Activated CD8-positive, alpha-beta memory T cell treated with anti-CD3 and anti-CD28 coated beads for 1 hour (primary cell): ENCODE measurements around the gene S100A11.

Experiments
- DNase-seq, 2 donors: peaks; one replicate each; pipeline ENCODE4 v3.0.0-alpha.2; 2020; ENCODE audit warnings: low read depth in 1 of 2; ENCODE audit errors: extremely low read depth in 1 of 2

The S100A11 gene

GRCh38 chr1:152039886-152040285 is 3.1 kb upstream of the S100A11 start:
- DNase-seq = no peak

GRCh38 chr1:152039461-152039860 is 2.7 kb upstream of the S100A11 start:
- DNase-seq = no peak

- no peak for DNase-seq
Observed at GRCh38 chr1:152038871-152039270, 2.1 kb upstream of the S100A11 start.

- no peak for DNase-seq
Observed at GRCh38 chr1:152035539-152036266, 1.1 kb downstream of the S100A11 start.

- DNase-seq = peak in 1 of 2 donors; percentile 36
Observed at GRCh38 chr1:152034654-152035538, 1.9 kb downstream of the S100A11 start.

- no peak for DNase-seq
Observed at GRCh38 chr1:152034324-152034653, 2.5 kb downstream of the S100A11 start.

GRCh38 chr1:152029929-152030211 is 6.9 kb downstream of the S100A11 start:
- no peak for DNase-seq

- DNase-seq = no peak
Observed at GRCh38 chr1:152029144-152029928, 7.5 kb downstream of the S100A11 start.

- no peak for DNase-seq
Observed at GRCh38 chr1:152026895-152027294, 9.9 kb downstream of the S100A11 start.

- DNase-seq = no peak
Observed at GRCh38 chr1:152024223-152024622, 12.6 kb downstream of the S100A11 start.

- no peak for DNase-seq
Observed at GRCh38 chr1:152023221-152023620, 13.6 kb downstream of the S100A11 start.

- no peak for DNase-seq
Observed at GRCh38 chr1:152022474-152022873, 14.3 kb downstream of the S100A11 start.

- DNase-seq = no peak
Observed at GRCh38 chr1:152021569-152021968, 15.2 kb downstream of the S100A11 start.

- DNase-seq = no peak
Observed at GRCh38 chr1:152020849-152021248, 16.0 kb downstream of the S100A11 start.

- DNase-seq = no peak
Observed at GRCh38 chr1:152018537-152018936, 18.3 kb downstream of the S100A11 start.

- no peak for DNase-seq
Observed at GRCh38 chr1:152015766-152016165, 21.0 kb downstream of the S100A11 start.

GRCh38 chr1:152014943-152015342 is 21.9 kb downstream of the S100A11 start:
- no peak for DNase-seq

- DNase-seq = no peak
Observed at GRCh38 chr1:152013664-152014237, 23.1 kb downstream of the S100A11 start.

- no peak for DNase-seq
Observed at GRCh38 chr1:152009691-152010090, 27.1 kb downstream of the S100A11 start.

- DNase-seq = no peak
Observed at GRCh38 chr1:152007047-152007446, 29.8 kb downstream of the S100A11 start.

GRCh38 chr1:152005360-152005912 is 31.4 kb downstream of the S100A11 start:
- DNase-seq = no peak
